Measurements from ENCODE around the gene GHRH.

DNA sequence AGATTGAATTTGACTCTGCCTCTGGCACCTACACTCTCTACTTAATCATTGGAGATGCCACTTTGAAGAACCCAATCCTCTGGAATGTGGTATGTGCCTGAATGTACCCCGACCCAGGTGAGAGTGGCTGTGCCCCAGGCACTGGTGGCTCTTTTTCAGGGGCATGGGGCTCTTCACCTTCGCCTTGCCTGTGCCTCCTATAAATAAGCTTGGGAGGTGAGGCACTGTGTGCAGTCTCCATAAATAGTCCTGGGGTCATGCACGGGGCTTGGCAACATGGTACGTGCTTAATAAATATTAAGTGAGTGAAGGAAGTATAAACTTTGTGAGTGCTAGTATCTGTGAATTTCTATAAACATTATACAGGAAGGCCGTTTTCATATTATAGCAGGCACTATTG, 33.0 kb downstream of the GHRH start:
- TF ChIP-seq, protein P1, sequence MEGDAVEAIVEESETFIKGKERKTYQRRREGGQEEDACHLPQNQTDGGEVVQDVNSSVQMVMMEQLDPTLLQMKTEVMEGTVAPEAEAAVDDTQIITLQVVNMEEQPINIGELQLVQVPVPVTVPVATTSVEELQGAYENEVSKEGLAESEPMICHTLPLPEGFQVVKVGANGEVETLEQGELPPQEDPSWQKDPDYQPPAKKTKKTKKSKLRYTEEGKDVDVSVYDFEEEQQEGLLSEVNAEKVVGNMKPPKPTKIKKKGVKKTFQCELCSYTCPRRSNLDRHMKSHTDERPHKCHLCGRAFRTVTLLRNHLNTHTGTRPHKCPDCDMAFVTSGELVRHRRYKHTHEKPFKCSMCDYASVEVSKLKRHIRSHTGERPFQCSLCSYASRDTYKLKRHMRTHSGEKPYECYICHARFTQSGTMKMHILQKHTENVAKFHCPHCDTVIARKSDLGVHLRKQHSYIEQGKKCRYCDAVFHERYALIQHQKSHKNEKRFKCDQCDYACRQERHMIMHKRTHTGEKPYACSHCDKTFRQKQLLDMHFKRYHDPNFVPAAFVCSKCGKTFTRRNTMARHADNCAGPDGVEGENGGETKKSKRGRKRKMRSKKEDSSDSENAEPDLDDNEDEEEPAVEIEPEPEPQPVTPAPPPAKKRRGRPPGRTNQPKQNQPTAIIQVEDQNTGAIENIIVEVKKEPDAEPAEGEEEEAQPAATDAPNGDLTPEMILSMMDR (IDR thresholded peaks at IDR 0.05), result no peak
- TF ChIP-seq POLR2AphosphoS5 (IDR thresholded peaks at IDR 0.05; ENCODE audit: insufficient read depth in 1 of 2, low read depth in 1 of 2), result no peak
- no peak for TF ChIP-seq POLR2A (IDR thresholded peaks at IDR 0.05)

Data from vagina (tissue), 2 donors.